ENCODE results near the gene ISYNA1.

- TF ChIP-seq BCL3 (IDR thresholded peaks at IDR 0.05) (no peak), CTCF (IDR thresholded peaks at IDR 0.05) (no peak), MAX (IDR thresholded peaks at IDR 0.05) (no peak), EP300 (IDR thresholded peaks at IDR 0.05) (no peak), POLR2A (IDR thresholded peaks at IDR 0.05; ENCODE audit: low read length) (no peak), HOXA7 (CRISPR knock-in tag; IDR thresholded peaks at IDR 0.05) (no peak)
Observed at GRCh38 chr19:18465964-18466339, 28.0 kb upstream of the ISYNA1 start.
